Measurements from ENCODE around the gene GUCY2F. TPM values are rescaled to one million over a fixed set of nuclear protein-coding genes. Genes with fewer than 3 reads are reported as not detected.

The GUCY2F gene
- total RNA-seq, 3 donors from 2014 or later: not detected

DNA sequence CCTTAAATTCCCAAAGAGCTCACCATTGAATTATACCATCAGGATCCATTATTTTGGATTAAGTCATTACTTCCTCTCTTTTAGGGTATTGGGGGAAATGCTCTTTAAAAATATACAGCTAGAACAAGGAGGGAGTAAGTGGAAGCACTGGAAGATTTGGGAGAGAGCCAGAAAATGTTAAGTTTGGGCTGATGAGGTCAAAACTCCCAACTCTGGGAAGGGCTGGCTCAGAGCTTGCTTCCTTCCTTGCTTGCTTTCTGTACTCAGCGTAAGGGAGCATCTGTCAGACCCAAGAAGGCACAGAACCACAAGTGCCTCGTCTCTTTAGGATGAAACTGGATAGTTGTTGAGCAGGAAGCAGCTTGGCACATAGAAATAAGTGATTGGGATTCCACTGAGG is 138.2 kb downstream of the GUCY2F start:
- no peaks in the 10 kb centered on the region for H3K4me1 ChIP-seq (ENCODE audit: low read depth)
- TF ChIP-seq, protein P1, sequence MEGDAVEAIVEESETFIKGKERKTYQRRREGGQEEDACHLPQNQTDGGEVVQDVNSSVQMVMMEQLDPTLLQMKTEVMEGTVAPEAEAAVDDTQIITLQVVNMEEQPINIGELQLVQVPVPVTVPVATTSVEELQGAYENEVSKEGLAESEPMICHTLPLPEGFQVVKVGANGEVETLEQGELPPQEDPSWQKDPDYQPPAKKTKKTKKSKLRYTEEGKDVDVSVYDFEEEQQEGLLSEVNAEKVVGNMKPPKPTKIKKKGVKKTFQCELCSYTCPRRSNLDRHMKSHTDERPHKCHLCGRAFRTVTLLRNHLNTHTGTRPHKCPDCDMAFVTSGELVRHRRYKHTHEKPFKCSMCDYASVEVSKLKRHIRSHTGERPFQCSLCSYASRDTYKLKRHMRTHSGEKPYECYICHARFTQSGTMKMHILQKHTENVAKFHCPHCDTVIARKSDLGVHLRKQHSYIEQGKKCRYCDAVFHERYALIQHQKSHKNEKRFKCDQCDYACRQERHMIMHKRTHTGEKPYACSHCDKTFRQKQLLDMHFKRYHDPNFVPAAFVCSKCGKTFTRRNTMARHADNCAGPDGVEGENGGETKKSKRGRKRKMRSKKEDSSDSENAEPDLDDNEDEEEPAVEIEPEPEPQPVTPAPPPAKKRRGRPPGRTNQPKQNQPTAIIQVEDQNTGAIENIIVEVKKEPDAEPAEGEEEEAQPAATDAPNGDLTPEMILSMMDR (IDR thresholded peaks at IDR 0.05): no peak
- H3K36me3 ChIP-seq (ENCODE audit: low read depth): no peaks in the 10 kb centered on the region
- no peaks in the 10 kb centered on the region for H3K9me3 ChIP-seq
- intact Hi-C loops (cut with DNase I, micrococcal nuclease): no loop called here
- ATAC-seq (no peak), DNase-seq (no peak)
- H3K4me3 ChIP-seq: no peak overlapping the region

DNA sequence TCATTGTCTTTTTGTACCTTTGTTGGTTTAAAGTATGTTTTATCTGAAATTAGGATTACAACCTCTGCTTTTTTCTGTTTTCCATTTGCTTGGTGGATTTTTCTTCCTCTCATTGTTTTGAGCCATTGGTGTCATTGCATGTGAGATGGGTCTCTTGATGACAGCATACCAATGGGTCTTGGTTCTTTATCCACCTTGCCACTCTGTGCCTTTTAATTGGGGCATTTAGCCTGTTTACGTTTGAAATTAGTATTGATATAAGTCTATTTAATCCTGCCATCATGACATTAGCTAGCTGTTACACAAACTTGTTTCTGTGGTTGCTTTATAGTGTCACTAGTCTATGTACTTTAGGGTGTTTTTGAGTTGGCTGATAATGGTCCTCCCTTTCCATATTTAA is 145.7 kb downstream of the GUCY2F start:
- Histone ChIP-seq H3K4me3 (no peak overlapping the region), H3K36me3 (ENCODE audit: low read depth) (no peaks in the 10 kb centered on the region), H3K9me3 (peaks cover 8% of the 10 kb centered on the region), H3K4me1 (ENCODE audit: low read depth) (no peaks in the 10 kb centered on the region)
- ATAC-seq: no peak
- DNase-seq: no peak
- TF ChIP-seq, protein P1 (IDR thresholded peaks at IDR 0.05): no peak
- intact Hi-C loops (cut with DNase I, micrococcal nuclease): no loop called here

DNA sequence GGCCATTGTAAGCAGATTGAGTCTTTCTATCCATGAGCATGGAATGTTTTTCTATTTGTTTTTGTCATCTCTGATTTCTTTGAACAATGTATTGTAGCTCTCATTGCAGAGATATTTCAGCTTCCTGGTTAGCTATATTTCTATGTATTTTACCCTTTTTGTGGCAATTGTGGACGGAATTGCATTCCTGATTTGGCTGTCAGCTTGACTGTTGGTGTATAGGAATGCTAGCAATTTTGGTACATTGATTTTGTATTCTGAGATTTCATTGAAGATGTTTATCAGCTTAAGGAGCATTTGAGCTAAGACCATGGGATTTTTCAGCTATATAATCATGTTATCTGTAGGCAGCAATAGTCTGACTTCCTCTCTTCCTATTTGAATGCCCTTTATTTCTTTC is 154.6 kb downstream of the GUCY2F start:
- intact Hi-C loops (cut with DNase I, micrococcal nuclease): no loop called here
- no peak overlapping the region for H3K4me3 ChIP-seq

More for the DNA sequence above, 154.6 kb downstream of the GUCY2F start:
- H3K36me3 ChIP-seq (ENCODE audit: low read depth): no peaks in the 10 kb centered on the region
- TF ChIP-seq, protein P1 (IDR thresholded peaks at IDR 0.05): no peak
- no peak for ATAC-seq
- no peaks in the 10 kb centered on the region for H3K4me1 ChIP-seq (ENCODE audit: low read depth)
- no peak for DNase-seq
- H3K9me3 ChIP-seq: no peaks in the 10 kb centered on the region

Other genes with a start within 250 kb of the GUCY2F start
- 10 to 100 TPM in 1 of 3 donors, 1 to 10 TPM in 2; 5.2 to 10.1 (median 9.0) TPM for gene NXT2, start 54.8 kb upstream of the GUCY2F start, total RNA-seq
- not detected for gene KCNE5, start 143.1 kb upstream of the GUCY2F start, total RNA-seq

All from mucosa of descending colon (tissue), 3 donors.